Neural cell (in vitro differentiated cells): Measurements from ENCODE around the gene RDH8.

ENCODE experiments used
- EZH2 ChIP-seq: fragments of 200-600, 300-800 bp; shearing (Covaris generic), sonication (generic); IDR thresholded peaks from 2 replicates; pipeline ENCODE4 v1.6.1; 2014; ENCODE audit warnings: antibody characterized with exemption, low read length, borderline replicate concordance, mild to moderate bottlenecking; ENCODE audit not compliant: insufficient read depth, poor library complexity, severe bottlenecking
- POLR2AphosphoS5 ChIP-seq: IDR thresholded peaks from 2 replicates; pipeline ENCODE4 v1.6.1; 2012
- SMC3 ChIP-seq: fragments of 450-650 bp; conservative IDR thresholded peaks from 2 replicates; pipeline ENCODE4 v1.6.1; 2014; ENCODE audit warnings: antibody characterized with exemption, mild to moderate bottlenecking, moderate library complexity; ENCODE audit not compliant: poor library complexity
- TF ChIP-seq, protein P1 (sequence below): fragments of 450-650 bp; IDR thresholded peaks from 2 replicates; pipeline ENCODE4 v1.5.1; 2014; ENCODE audit warnings: antibody characterized with exemption, mild to moderate bottlenecking, moderate library complexity; ENCODE audit not compliant: poor library complexity, severe bottlenecking

DNA sequence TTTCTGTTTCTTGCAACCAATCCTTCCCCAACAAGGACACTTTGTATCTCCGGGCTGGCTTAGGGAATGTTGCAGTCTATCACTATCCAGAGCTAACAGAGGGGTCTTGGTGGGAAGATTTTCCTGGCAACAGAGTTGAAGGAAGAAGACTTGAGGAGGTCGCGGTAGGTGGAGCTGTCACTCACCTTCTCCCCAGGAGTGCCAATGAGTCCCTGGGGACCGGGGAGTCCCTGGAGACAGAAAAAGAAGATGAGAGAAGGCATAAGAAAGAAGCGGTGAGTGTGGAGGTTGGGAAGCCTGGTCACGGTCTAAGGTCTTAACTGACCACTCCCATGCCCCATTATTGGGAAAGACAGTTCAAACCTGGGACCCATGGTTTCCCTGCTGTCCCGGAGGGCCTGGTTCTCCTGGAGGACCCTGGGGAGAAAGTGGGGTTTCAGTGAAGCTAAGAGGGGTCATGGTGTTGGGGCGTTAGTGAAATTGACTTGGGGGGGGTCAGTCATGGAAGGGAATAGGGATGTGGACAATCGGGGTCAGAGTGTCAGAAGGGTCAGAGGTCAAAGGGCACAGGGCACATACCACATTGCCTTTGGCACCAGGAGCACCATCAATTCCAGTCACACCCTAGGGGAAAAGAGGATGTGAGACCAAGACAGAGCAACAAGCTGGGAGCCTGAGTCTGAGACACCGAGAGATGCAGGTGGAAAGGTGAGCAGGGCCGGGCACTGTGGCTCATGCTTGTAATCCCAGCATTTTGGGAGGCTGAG lies 21.7 kb upstream of the RDH8 start:
- TF ChIP-seq POLR2AphosphoS5 (no peak), EZH2 (no peak), SMC3 (no peak)
- TF ChIP-seq, protein P1, sequence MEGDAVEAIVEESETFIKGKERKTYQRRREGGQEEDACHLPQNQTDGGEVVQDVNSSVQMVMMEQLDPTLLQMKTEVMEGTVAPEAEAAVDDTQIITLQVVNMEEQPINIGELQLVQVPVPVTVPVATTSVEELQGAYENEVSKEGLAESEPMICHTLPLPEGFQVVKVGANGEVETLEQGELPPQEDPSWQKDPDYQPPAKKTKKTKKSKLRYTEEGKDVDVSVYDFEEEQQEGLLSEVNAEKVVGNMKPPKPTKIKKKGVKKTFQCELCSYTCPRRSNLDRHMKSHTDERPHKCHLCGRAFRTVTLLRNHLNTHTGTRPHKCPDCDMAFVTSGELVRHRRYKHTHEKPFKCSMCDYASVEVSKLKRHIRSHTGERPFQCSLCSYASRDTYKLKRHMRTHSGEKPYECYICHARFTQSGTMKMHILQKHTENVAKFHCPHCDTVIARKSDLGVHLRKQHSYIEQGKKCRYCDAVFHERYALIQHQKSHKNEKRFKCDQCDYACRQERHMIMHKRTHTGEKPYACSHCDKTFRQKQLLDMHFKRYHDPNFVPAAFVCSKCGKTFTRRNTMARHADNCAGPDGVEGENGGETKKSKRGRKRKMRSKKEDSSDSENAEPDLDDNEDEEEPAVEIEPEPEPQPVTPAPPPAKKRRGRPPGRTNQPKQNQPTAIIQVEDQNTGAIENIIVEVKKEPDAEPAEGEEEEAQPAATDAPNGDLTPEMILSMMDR: no peak
